Stimulated activated CD8-positive, alpha-beta memory T cell treated with anti-CD3 and anti-CD28 coated beads, Interleukin-7, amount 100 ng/mL, for 48 hours (primary cell): Measurements from ENCODE around the gene VKORC1.
A peak's percentile ranks its signal among the peaks of the same experiment; 100 is the strongest.

Experiments
- DNase-seq, 2 donors: peaks; one replicate each; pipeline ENCODE4 v3.0.0-alpha.2; 2020; ENCODE audit warnings: low read depth in 1 of 2; ENCODE audit errors: extremely low read depth in 1 of 2

The VKORC1 gene

GRCh38 chr16:31083981-31084380 is 10.6 kb downstream of the VKORC1 start:
- no peak for DNase-seq

- no peak for DNase-seq
These were observed 11.0 kb downstream of the VKORC1 start for GRCh38 chr16:31083556-31083955.

GRCh38 chr16:31083081-31083480 is 11.5 kb downstream of the VKORC1 start:
- no peak for DNase-seq

- DNase-seq: no peak
These were observed 12.1 kb downstream of the VKORC1 start for GRCh38 chr16:31082368-31083045.

GRCh38 chr16:31081428-31082351 is 12.9 kb downstream of the VKORC1 start:
- no peak for DNase-seq

GRCh38 chr16:31080756-31081419 is 13.7 kb downstream of the VKORC1 start:
- no peak for DNase-seq

GRCh38 chr16:31080035-31080629 is 14.5 kb downstream of the VKORC1 start:
- no peak for DNase-seq

GRCh38 chr16:31079342-31079944 is 15.2 kb downstream of the VKORC1 start:
- no peak for DNase-seq

- no peak for DNase-seq
These were observed 15.8 kb downstream of the VKORC1 start for GRCh38 chr16:31078597-31079341.

- no peak for DNase-seq
These were observed 16.8 kb downstream of the VKORC1 start for GRCh38 chr16:31077592-31078396.

GRCh38 chr16:31077024-31077423 is 17.6 kb downstream of the VKORC1 start:
- no peak for DNase-seq

GRCh38 chr16:31076319-31076718 is 18.3 kb downstream of the VKORC1 start:
- DNase-seq: no peak

- no peak for DNase-seq
These were observed 19.8 kb downstream of the VKORC1 start for GRCh38 chr16:31074814-31075183.

GRCh38 chr16:31073970-31074813 is 20.4 kb downstream of the VKORC1 start, which contains the start of the genes ZNF646 and ZNF668:
Gene ZNF646 (plus strand): TSS chr16:31074422. CDS start chr16:31076325, 1,903 bp downstream.
Gene ZNF668 (minus strand): TSS chr16:31074240. CDS start chr16:31064459, 9,781 bp downstream.
- DNase-seq: peak; percentile 94 to 99

- peak; percentile 78 to 85 for DNase-seq
These were observed 21.2 kb downstream of the VKORC1 start for GRCh38 chr16:31073142-31073969.

GRCh38 chr16:31072540-31073141 is 22.0 kb downstream of the VKORC1 start:
- no peak for DNase-seq

GRCh38 chr16:31071861-31072260 is 22.7 kb downstream of the VKORC1 start:
- DNase-seq: no peak
